Neural crest cell (in vitro differentiated cells): ENCODE data around the gene ATP2B1. TPM values are rescaled to one million over a fixed set of nuclear protein-coding genes. Genes with fewer than 3 reads are reported as not detected.

ENCODE experiments used
- DNase-seq: peaks from one replicate; pipeline ENCODE4 v3.0.0; 2021; ENCODE audit warnings: low read depth, mixed read lengths, low spot score
- H3K27ac Mint-ChIP-seq: one replicate; pipeline ENCODE4 v1.8.0; 2021; ENCODE audit warnings: mild to moderate bottlenecking, mixed read lengths; ENCODE audit not compliant: unreplicated experiment
- H3K27me3 Mint-ChIP-seq: 2 replicates; pipeline ENCODE4 v1.8.0; 2021; ENCODE audit warnings: low read depth, mild to moderate bottlenecking, mixed read lengths
- H3K36me3 Mint-ChIP-seq: 2 replicates; pipeline ENCODE4 v1.8.0; 2021; ENCODE audit warnings: low read depth, mild to moderate bottlenecking, mixed read lengths
- H3K4me1 Mint-ChIP-seq: 2 replicates; pipeline ENCODE4 v1.8.0; 2021; ENCODE audit warnings: mixed read lengths
- H3K4me3 Mint-ChIP-seq: one replicate; pipeline ENCODE4 v1.8.0; 2021; ENCODE audit warnings: mild to moderate bottlenecking, mixed read lengths
- H3K9me3 Mint-ChIP-seq: 2 replicates; pipeline ENCODE4 v1.8.0; 2021; ENCODE audit warnings: mixed read lengths
- CTCF ChIP-seq: fragments of 200-600 bp; sonication (generic); conservative IDR thresholded peaks from 2 replicates; pipeline ENCODE4 v1.5.0; 2021; ENCODE audit warnings: antibody characterized with exemption, mild to moderate bottlenecking
- total RNA-seq: library from RNA; stranded (reverse); gene quantifications from 2 replicates; pipeline ENCODE4 v1.2.1, GENCODE V29; 2021

Gene ATP2B1
- total RNA-seq, 1 donor from 2014 or later, result 50.8 TPM

- H3K36me3 Mint-ChIP-seq, result no peaks in the 10 kb centered on the region
- TF ChIP-seq CTCF, result no peak
Measured at GRCh38 chr12:89552376-89552775, 156.3 kb downstream of the ATP2B1 start.

GRCh38 chr12:89551747-89552146 lies 156.9 kb downstream of the ATP2B1 start:
- no peak for DNase-seq
- H3K36me3 Mint-ChIP-seq, result no peaks in the 10 kb centered on the region
- no peak overlapping the region for H3K27ac Mint-ChIP-seq
- no peak overlapping the region for H3K4me3 Mint-ChIP-seq
- peaks cover under 1% of the 10 kb centered on the region for H3K4me1 Mint-ChIP-seq
- TF ChIP-seq CTCF, result no peak
- H3K9me3 Mint-ChIP-seq, result peaks cover 4% of the 10 kb centered on the region
- H3K27me3 Mint-ChIP-seq, result no peaks in the 10 kb centered on the region

More at GRCh38 chr12:89552376-89552775, 156.3 kb downstream of the ATP2B1 start:
- peaks cover 4% of the 10 kb centered on the region for H3K4me1 Mint-ChIP-seq
- no peak overlapping the region for H3K27ac Mint-ChIP-seq
- H3K9me3 Mint-ChIP-seq, result peaks cover 7% of the 10 kb centered on the region
- H3K4me3 Mint-ChIP-seq, result no peak overlapping the region
- no peak for DNase-seq
- no peaks in the 10 kb centered on the region for H3K27me3 Mint-ChIP-seq

- peaks cover 24% of the 10 kb centered on the region for H3K4me1 Mint-ChIP-seq
- H3K36me3 Mint-ChIP-seq, result no peaks in the 10 kb centered on the region
- H3K4me3 Mint-ChIP-seq, result no peak overlapping the region
- H3K9me3 Mint-ChIP-seq, result no peaks in the 10 kb centered on the region
- DNase-seq, result no peak
- TF ChIP-seq CTCF, result no peak
- no peaks in the 10 kb centered on the region for H3K27me3 Mint-ChIP-seq
- H3K27ac Mint-ChIP-seq, result no peak overlapping the region
Measured at GRCh38 chr12:89547101-89547500, 161.5 kb downstream of the ATP2B1 start.

- TF ChIP-seq CTCF, result no peak
- Mint-ChIP-seq H3K36me3 (no peaks in the 10 kb centered on the region), H3K9me3 (no peaks in the 10 kb centered on the region), H3K4me3 (no peak overlapping the region), H3K27me3 (no peaks in the 10 kb centered on the region), H3K27ac (no peak overlapping the region), H3K4me1 (peaks cover 26% of the 10 kb centered on the region)
- no peak for DNase-seq
Measured at GRCh38 chr12:89546151-89546550, 162.5 kb downstream of the ATP2B1 start.

- no peaks in the 10 kb centered on the region for H3K27me3 Mint-ChIP-seq
- H3K27ac Mint-ChIP-seq, result no peak overlapping the region
- DNase-seq, result no peak
- peaks cover 26% of the 10 kb centered on the region for H3K4me1 Mint-ChIP-seq
- no peaks in the 10 kb centered on the region for H3K9me3 Mint-ChIP-seq
- H3K4me3 Mint-ChIP-seq, result no peak overlapping the region
- no peak for TF ChIP-seq CTCF
- H3K36me3 Mint-ChIP-seq, result no peaks in the 10 kb centered on the region
Measured at GRCh38 chr12:89544681-89545184, 163.9 kb downstream of the ATP2B1 start.
